Aorta (tissue), 5 donors: ENCODE data around the gene STARD10. TPM values are rescaled to one million over a fixed set of nuclear protein-coding genes. Genes with fewer than 3 reads are reported as not detected.

ENCODE experiments used
- ATAC-seq: fragments of 200-7000 bp; cut with Tn5 transposase; one replicate; pipeline ENCODE4 v1.9.1; 2022; ENCODE audit warnings: moderate library complexity; ENCODE audit not compliant: low FRiP score
- DNase-seq, 2 donors: peaks; one replicate each; pipeline ENCODE4 v3.0.0-alpha.2; 2020
- H3K27ac ChIP-seq, 2 donors: one replicate each; pipeline ENCODE4 v1.5.1; 2013; ENCODE audit warnings: low read length in 2 of 2, mild to moderate bottlenecking in 2 of 2, moderate library complexity in 2 of 2, control low read depth in 1 of 2, inconsistent platforms in 1 of 2, low read depth in 1 of 2
- H3K27me3 ChIP-seq, 2 donors: one replicate each; pipeline ENCODE4 v1.6.1; 2013; ENCODE audit warnings: control low read depth in 1 of 2, low read length in 1 of 2, mild to moderate bottlenecking in 1 of 2, moderate library complexity in 1 of 2; ENCODE audit not compliant: insufficient read depth in 2 of 2, control insufficient read depth in 1 of 2
- H3K36me3 ChIP-seq, 2 donors: one replicate each; pipeline ENCODE4 v1.6.1; 2013; ENCODE audit warnings: control low read depth in 1 of 2, low read length in 1 of 2, mild to moderate bottlenecking in 1 of 2; ENCODE audit not compliant: insufficient read depth in 2 of 2, control insufficient read depth in 1 of 2
- H3K4me1 ChIP-seq, 2 donors: one replicate each; pipeline ENCODE4 v1.6.1; 2013; ENCODE audit warnings: low read length in 2 of 2, control low read depth in 1 of 2, mild to moderate bottlenecking in 1 of 2, moderate library complexity in 1 of 2; ENCODE audit not compliant: insufficient read depth in 2 of 2, control insufficient read depth in 1 of 2
- H3K4me3 ChIP-seq, 2 donors: one replicate each; pipeline ENCODE4 v1.5.1; 2013; ENCODE audit warnings: low read length in 2 of 2, control low read depth in 1 of 2, mild to moderate bottlenecking in 1 of 2
- H3K9me3 ChIP-seq: one replicate; pipeline ENCODE4 v1.6.1; 2013; ENCODE audit warnings: mild to moderate bottlenecking, low read length; ENCODE audit not compliant: control insufficient read depth
- WGBS, 2 donors: extraction: QIAGEN DNeasy Blood & Tissue Kit; methylation state at CpG; one replicate each; pipeline ENCODE4 v1.1.7; 2013; 5-methylcytosine and 5-hydroxymethylcytosine counted together
- intact Hi-C, 2 donors: fragments of 100-400 bp; cut with DNase I; formaldehyde crosslinking; loops; one replicate each; pipeline versions ENCODE4 v1.14.2 to v1.15.0; 2022
- polyA plus RNA-seq, 2 donors: library from polyadenylated mRNA; stranded (reverse); fragments of 200-250 nt; gene quantifications; one replicate each; pipeline ENCODE4 v1.2.3, GENCODE V29; 2013
- total RNA-seq, 2 donors: library from RNA; stranded (reverse); fragmentation: NEBNext Ultra II Directional; extraction: Animal tissue kit (Norgen Biotek cat#: 25700); gene quantifications; one replicate each; pipeline ENCODE4 v1.2.1, GENCODE V29; 2021
- donor health status: healthy with polysubstance abuse.
- donor health status: Bipolar disorder and iron deficiency.
- donor health status: DM: no; HTN: no; CAD: no.
- donor health status: DM: no; HTN: no; CAD: no.
- donor health status: DM: yes; HTN: yes; CAD: no.

The STARD10 gene
- total and polyA plus RNA-seq, 4 donors = 17.7 to 129 (median 40.1) TPM

DNA sequence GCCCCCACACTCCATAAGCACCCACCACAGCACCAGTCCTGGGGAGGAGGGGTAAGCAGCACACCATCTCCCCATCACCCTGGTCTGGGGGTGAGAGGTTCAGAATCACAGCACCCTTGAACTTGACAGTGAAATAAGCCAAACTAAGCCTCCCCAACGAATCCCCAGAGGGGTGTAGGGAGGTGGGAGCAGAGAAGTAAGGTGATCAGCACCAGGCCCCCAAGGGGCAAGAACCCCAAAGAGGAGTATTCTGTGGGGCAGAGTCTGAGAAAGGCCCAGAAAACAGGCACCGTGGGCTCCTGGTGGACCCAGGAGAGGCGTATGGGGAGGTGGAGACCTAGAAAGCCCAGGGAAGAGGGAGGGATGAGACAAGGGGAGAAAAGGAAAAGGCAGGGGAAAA is 72.6 kb downstream of the STARD10 start:
- intact Hi-C loops = loop anchor here (5.0 kb wide), 3 partner anchors 71 to 456 kb away; partner anchors contain the start of genes ATG16L2 (in 1 of the 2) and STARD10 (in 1 of the 2)
- H3K4me1 ChIP-seq = no peaks in the 10 kb centered on the region
- H3K27me3 ChIP-seq = no peaks in the 10 kb centered on the region
- no peaks in the 10 kb centered on the region for H3K9me3 ChIP-seq
- H3K4me3 ChIP-seq = peak overlapping the region; percentile 48 to 55
- ATAC-seq = no peak
- H3K36me3 ChIP-seq = no peaks in the 10 kb centered on the region
- no peak overlapping the region for H3K27ac ChIP-seq
- DNase-seq = no peak
- WGBS, 2 donors = 3 to 6% methylated on average over 3 of the region's 3 CpGs

DNA sequence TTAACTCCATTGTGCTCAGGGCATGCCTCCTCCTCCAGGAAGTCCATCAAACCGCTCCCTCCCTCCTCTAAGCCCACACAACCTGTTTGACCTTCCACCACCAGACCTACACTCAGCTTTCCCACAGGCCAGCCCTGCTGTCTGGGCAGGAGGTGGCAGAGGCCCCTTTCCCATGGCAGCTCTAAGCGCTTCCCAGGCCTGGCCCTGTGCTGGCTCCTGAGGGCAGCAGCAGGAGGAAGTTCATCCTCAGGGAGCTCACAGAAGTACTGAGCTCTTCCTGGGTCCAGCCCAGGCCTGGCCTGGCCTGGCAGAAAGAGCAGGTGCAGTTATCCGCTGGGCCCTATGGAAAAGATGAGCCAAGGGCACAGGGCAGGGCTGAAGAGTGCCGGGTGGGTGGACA is 73.1 kb downstream of the STARD10 start:
- intact Hi-C loops = loop anchor here (5.0 kb wide), 3 partner anchors 72 to 457 kb away; partner anchors contain the start of genes ATG16L2 (in 1 of the 2) and STARD10 (in 1 of the 2)
- H3K27me3 ChIP-seq = no peaks in the 10 kb centered on the region
- DNase-seq = peak in 1 of 2 donors; percentile 48
- WGBS, 2 donors = 67 to 79% methylated on average over 4 of the region's 4 CpGs
- no peak overlapping the region for H3K27ac ChIP-seq
- no peaks in the 10 kb centered on the region for H3K4me1 ChIP-seq
- H3K36me3 ChIP-seq = no peaks in the 10 kb centered on the region
- H3K4me3 ChIP-seq = peak overlapping the region in 1 of 2 donors; percentile 48
- no peaks in the 10 kb centered on the region for H3K9me3 ChIP-seq
- no peak for ATAC-seq

DNA sequence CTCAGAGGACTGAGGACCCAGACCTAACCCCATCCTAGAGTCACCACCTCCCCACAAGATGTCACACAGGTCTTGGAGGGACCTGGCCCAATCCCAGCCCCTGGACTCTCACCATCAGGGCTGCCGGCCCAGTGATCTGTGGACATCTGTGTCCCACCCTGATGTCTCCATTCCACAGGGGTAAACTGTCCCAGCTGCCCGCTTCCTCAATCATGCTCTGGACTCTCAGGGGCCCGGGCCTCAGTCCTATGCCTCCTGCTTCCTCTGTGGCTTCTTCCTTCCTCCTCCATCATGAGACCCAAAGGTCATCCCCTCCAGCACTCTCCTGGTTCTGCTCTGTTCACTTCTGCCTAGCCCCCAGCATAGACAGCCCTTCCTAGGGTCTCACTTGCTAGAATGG is 73.8 kb downstream of the STARD10 start:
- ATAC-seq (no peak), DNase-seq (peak in 1 of 2 donors; percentile 78)
- no peaks in the 10 kb centered on the region for H3K9me3 ChIP-seq
- H3K4me3 ChIP-seq = no peak overlapping the region
- H3K27ac ChIP-seq = no peak overlapping the region
- intact Hi-C loops = loop anchor here (5.0 kb wide), 3 partner anchors 72 to 457 kb away; partner anchors contain the start of genes ATG16L2 (in 1 of the 2) and STARD10 (in 1 of the 2)
- H3K36me3 ChIP-seq = no peaks in the 10 kb centered on the region
- no peaks in the 10 kb centered on the region for H3K27me3 ChIP-seq
- WGBS, 2 donors = 66 to 75% methylated on average over 3 of the region's 3 CpGs
- H3K4me1 ChIP-seq = no peaks in the 10 kb centered on the region

DNA sequence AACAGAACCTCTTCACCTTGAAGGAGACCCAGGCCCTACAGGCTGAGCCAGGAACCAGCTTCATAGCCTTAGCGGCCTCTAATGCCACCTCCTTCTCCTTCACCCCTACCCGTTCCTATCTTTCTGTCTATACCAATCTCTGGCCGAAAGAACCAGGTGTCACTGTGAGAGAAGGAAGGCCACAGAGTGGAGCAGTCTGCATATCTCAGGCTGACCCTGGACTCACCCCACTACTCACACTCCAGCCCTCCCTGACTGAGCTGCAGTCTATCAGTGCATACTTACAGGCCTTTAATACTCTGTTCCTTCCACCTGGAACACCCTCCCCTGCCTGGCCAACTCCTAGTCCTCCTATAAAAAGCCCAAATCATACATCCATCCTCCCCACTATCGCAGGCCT is 74.3 kb downstream of the STARD10 start:
- no peaks in the 10 kb centered on the region for H3K9me3 ChIP-seq
- H3K4me1 ChIP-seq = no peaks in the 10 kb centered on the region
- intact Hi-C loops = no loop called here
- no peaks in the 10 kb centered on the region for H3K36me3 ChIP-seq
- H3K27ac ChIP-seq = no peak overlapping the region
- ATAC-seq (no peak), DNase-seq (no peak)
- 75 to 81% methylated on average over 4 of the region's 4 CpGs for WGBS, 2 donors
- H3K27me3 ChIP-seq = no peaks in the 10 kb centered on the region
- no peak overlapping the region for H3K4me3 ChIP-seq

DNA sequence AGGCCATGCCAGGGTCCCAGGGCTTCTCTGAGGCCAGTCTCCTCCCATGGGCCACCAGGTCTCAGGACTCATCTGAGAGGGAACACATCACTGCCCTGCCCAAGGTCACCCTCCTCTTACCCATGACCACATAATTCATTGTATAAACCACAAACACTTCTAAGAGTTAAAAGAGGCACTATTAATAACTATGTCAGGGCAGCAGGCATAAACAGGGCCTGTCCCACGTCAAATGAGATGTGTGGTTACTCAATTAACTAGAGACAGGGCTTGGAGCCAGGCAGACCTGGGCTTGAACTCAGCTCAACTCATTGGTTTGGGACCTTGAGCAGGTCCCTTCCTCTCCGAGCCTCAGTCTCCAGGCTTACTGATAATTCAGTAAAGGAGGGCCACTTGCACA is 74.7 kb downstream of the STARD10 start:
- Histone ChIP-seq H3K4me1 (no peaks in the 10 kb centered on the region), H3K9me3 (no peaks in the 10 kb centered on the region), H3K27me3 (no peaks in the 10 kb centered on the region), H3K4me3 (no peak overlapping the region), H3K36me3 (no peaks in the 10 kb centered on the region), H3K27ac (no peak overlapping the region)
- ATAC-seq (no peak), DNase-seq (peak in 1 of 2 donors; percentile 49)
- 32 to 33% methylated on average over 2 of the region's 2 CpGs for WGBS, 2 donors
- intact Hi-C loops = no loop called here

DNA sequence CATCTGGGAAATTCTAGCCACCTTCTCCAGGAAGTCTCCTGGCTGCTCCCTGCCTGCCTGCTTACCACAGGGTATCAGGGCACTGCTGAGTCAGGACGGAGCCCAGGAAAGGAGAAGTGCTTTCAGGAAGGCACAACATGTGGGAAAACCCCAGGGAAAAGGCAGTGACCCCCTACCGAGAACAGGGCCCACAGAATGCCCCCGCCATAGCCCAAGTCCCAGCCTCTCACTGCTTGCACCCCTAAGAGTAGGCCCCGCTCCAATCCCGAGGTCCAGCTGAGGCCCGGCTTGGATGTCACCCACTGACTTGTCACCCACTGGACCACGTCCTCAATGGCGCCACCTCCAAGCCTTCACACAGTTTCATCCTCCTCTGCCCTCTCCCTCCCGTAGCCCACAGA is 75.7 kb downstream of the STARD10 start:
- H3K4me3 ChIP-seq = no peak overlapping the region
- intact Hi-C loops = no loop called here
- ATAC-seq (no peak), DNase-seq (peak in 1 of 2 donors; percentile 65)
- no peaks in the 10 kb centered on the region for H3K27me3 ChIP-seq
- H3K4me1 ChIP-seq = no peaks in the 10 kb centered on the region
- H3K27ac ChIP-seq = no peak overlapping the region
- WGBS, 2 donors = 81 to 87% methylated on average over 9 of the region's 9 CpGs
- no peaks in the 10 kb centered on the region for H3K9me3 ChIP-seq
- H3K36me3 ChIP-seq = no peaks in the 10 kb centered on the region

DNA sequence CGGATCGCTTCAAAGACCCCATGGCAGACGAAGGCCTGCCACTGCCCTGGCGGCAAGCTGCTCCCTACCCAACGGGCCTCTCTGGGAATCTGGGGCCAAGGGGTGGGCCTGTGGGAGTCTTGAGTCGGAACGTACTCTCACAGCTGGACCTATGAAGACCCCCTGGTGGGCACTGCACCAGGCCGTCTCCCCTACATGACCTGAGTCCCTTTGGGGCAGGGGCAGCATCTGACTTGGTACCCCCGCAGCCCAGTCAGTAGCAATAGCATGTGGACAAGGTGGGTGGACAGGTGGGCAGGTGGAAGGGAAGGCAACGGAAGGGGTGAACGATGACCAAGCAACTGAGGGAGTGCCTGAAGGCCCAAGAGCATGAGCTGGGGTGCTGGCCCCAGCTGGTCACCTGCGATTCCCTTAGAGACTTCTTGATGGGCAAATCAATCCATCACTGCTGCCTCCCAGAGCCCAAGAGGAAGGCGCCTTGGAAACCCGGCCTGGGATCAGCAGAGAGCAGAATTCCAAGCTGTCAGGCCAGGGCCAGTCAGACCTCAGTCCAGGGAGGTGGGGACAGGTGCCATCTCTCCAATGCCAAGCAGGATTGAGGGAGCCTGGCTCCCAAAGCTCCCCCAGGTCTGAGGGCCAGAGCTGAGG is 76.9 kb downstream of the STARD10 start:
- H3K27ac ChIP-seq = no peak overlapping the region
- H3K4me1 ChIP-seq = no peaks in the 10 kb centered on the region
- no peaks in the 10 kb centered on the region for H3K9me3 ChIP-seq

DNA sequence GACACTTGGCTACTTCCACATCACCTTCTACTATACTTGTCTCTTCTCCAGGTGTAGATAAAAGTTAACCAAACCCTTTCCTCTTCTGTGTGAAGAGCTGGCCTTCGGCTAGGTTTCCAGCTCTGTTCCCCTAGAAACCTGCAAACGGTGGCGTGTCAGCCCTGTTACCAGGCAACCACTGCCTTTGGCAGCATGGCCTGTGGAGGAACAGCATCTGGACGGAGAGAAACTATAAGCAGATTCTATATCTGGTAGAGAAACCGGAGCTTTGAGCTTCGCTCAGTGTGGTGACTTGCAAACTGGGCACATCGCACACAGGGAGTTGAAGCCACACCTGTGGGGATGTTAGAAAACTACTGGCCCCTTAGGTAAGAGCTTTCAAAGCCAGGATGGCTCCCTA is 77.6 kb downstream of the STARD10 start:
- Histone ChIP-seq H3K36me3 (no peaks in the 10 kb centered on the region), H3K9me3 (no peaks in the 10 kb centered on the region), H3K4me1 (no peaks in the 10 kb centered on the region), H3K27me3 (no peaks in the 10 kb centered on the region), H3K27ac (no peak overlapping the region), H3K4me3 (no peak overlapping the region)
- ATAC-seq = no peak
- 57% methylated on average over 7 of the region's 7 CpGs for WGBS, 2 donors
- peak in 1 of 2 donors; percentile 41 for DNase-seq
- intact Hi-C loops = no loop called here

More for the DNA sequence above, 76.9 kb downstream of the STARD10 start:
- intact Hi-C loops = no loop called here
- WGBS, 2 donors = 84 to 88% methylated on average over 14 of the region's 14 CpGs
- DNase-seq = no peak
- ATAC-seq = no peak
- H3K27me3 ChIP-seq = no peaks in the 10 kb centered on the region
- H3K36me3 ChIP-seq = no peaks in the 10 kb centered on the region
- H3K4me3 ChIP-seq = no peak overlapping the region

DNA sequence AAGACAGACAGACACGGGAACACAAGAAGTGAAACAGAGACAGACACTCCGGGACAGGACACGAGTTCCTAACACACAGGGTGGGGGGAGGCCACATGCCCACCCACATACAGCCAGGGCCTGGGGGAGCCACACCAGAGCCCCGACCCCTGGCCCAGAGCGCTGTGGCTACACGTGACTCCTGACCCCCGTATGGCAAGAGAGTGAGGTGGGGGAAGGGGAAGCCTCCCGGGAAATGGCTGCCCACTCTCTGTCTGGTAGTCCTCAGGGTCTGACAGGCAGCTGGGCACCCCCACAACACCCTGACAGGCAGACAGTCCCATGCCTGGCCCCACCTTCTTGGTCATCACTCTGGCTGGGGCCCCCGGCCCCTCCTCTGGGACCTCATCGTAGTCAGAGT is 81.0 kb downstream of the STARD10 start:
- H3K27ac ChIP-seq = no peak overlapping the region

More for the DNA sequence above, 81.0 kb downstream of the STARD10 start:
- Histone ChIP-seq H3K36me3 (peaks cover 0 to 2% of the 10 kb centered on the region in 2 donors), H3K4me1 (no peaks in the 10 kb centered on the region), H3K4me3 (no peak overlapping the region), H3K9me3 (no peaks in the 10 kb centered on the region), H3K27me3 (no peaks in the 10 kb centered on the region)
- WGBS, 2 donors = 68 to 70% methylated on average over 9 to 10 of the region's 10 CpGs
- ATAC-seq = no peak
- DNase-seq = peak in 1 of 2 donors; percentile 46
- intact Hi-C loops = no loop called here
